AG10803 (cell line): ENCODE measurements around the gene HMBS.

Experiments
- DNase-seq: peaks from one replicate; pipeline ENCODE4 v3.0.0; 2010; ENCODE audit warnings: low read depth
- H3K4me3 ChIP-seq: 2 replicates; pipeline ENCODE4 v1.5.1; 2011; ENCODE audit warnings: mild to moderate bottlenecking, low read length, control low read depth
- TF ChIP-seq, protein P1 (sequence below): conservative IDR thresholded peaks from 2 replicates; pipeline ENCODE4 v1.5.1; 2011; ENCODE audit warnings: mild to moderate bottlenecking, low read length, control low read depth, inconsistent platforms

The HMBS gene

DNA sequence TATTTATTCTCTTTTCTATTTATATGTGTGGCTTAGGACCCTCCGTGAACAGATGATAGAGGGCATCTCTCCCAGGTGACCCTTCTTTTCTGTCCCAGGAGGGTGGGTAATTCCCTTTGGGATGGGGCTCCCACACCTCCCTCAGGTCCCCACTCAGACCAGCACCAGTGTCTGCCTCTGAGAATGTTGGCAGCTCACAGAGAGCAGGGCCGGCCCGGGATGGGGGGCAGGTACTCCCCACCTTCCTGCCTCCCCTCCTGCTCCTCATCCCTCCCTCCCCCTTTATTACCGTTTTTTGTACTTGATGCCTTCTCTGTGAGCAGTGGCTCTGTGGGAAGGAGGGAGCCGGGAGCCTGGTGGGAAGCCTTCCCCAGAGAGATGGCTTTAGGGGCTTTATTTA, 31.9 kb downstream of the HMBS start:
- DNase-seq, result no peak
- TF ChIP-seq, protein P1, sequence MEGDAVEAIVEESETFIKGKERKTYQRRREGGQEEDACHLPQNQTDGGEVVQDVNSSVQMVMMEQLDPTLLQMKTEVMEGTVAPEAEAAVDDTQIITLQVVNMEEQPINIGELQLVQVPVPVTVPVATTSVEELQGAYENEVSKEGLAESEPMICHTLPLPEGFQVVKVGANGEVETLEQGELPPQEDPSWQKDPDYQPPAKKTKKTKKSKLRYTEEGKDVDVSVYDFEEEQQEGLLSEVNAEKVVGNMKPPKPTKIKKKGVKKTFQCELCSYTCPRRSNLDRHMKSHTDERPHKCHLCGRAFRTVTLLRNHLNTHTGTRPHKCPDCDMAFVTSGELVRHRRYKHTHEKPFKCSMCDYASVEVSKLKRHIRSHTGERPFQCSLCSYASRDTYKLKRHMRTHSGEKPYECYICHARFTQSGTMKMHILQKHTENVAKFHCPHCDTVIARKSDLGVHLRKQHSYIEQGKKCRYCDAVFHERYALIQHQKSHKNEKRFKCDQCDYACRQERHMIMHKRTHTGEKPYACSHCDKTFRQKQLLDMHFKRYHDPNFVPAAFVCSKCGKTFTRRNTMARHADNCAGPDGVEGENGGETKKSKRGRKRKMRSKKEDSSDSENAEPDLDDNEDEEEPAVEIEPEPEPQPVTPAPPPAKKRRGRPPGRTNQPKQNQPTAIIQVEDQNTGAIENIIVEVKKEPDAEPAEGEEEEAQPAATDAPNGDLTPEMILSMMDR, result no peak
- no peak overlapping the region for H3K4me3 ChIP-seq

DNA sequence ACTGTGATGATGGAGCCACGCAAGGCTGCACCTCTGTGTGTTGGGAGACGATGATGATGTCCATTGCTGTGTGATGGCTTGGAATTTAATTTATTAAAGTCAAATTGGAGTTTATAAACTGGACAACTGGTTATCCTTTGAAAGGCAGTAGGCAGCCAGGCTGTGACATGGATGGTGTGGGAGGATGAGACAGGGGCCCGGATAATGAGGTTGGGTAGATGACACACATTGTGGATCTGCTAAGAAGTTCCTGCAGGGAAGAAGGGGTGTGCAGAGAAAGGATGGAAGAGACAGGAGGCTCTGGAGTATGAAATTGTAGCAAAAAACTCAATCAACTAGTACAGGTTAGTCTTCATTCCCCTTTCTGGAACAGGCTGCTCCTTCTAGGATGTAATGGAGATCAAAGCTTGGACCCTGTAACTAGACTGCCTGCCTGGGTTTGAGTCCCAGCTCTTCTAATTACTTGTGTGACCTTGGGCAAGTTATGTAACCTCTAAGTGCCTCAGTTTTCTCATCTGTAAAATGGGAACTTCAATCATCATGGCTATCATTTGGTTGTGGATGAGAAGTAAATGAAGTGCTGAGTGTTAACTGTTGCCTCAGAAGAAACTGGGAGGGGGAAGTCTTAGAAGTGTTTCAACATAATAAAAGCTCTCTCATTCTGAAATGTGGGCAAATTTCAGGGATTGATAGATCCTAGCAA, 32.5 kb downstream of the HMBS start:
- no peak for DNase-seq
- TF ChIP-seq, protein P1, result no peak
- no peak overlapping the region for H3K4me3 ChIP-seq

DNA sequence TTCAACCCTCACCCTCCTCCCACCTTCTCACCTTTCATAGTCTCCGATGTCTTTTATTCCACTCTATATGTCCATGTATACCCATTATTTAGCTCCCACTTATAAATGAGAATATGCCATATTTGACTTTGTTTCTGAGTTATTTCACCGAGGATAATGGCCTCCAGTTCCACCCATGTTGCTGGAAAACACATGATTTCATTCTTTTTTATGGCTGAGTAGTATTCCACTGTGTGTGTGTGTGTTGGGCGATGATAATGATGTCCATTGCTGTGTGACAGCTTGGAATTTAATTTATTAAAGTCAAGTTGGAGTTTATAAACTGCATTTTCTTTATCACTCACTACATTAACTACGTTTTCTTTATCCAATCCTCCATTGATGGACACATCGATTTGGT, 33.5 kb downstream of the HMBS start:
- no peak overlapping the region for H3K4me3 ChIP-seq
- TF ChIP-seq, protein P1, result no peak
- DNase-seq, result no peak

DNA sequence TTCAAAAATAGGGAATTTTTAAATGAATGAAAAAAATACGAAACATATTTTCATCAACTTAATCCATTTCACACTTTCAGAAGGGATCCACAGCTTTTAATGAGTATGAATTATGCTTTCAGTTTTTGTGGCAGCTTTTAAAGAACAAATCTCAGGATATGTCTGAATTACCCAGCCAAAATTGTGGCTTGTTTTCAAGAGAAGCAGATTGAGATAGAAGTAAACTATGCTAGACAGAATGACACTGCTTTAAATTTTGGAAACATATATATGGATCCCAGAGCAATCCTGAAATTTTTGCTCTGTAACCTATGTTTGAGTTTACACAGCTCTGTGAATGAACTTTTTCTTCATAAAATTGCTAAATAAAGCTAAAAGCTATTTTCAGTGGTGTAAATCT, 34.3 kb downstream of the HMBS start:
- DNase-seq, result no peak
- H3K4me3 ChIP-seq, result no peak overlapping the region
- TF ChIP-seq, protein P1, result no peak

DNA sequence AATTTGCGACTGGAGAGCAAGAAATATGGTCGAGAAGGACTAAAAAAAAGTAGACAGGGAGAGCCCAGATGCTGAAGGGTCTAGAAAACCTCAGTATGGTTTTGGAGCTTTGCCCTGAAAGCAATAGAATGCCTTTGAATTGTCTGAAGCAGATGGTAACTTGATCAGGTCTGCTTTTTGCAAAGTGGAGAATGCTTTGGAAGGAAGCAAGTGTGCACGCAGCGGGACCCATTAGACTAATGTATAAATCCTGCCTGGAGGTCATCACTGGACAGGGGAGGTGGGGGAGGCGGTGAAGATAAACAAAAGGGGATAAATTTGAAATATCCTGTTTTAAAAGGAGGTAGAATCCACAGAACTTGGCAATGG, 35.9 kb downstream of the HMBS start:
- TF ChIP-seq, protein P1, result no peak
- H3K4me3 ChIP-seq, result peak overlapping the region; percentile 77
- DNase-seq, result peak; percentile 77

DNA sequence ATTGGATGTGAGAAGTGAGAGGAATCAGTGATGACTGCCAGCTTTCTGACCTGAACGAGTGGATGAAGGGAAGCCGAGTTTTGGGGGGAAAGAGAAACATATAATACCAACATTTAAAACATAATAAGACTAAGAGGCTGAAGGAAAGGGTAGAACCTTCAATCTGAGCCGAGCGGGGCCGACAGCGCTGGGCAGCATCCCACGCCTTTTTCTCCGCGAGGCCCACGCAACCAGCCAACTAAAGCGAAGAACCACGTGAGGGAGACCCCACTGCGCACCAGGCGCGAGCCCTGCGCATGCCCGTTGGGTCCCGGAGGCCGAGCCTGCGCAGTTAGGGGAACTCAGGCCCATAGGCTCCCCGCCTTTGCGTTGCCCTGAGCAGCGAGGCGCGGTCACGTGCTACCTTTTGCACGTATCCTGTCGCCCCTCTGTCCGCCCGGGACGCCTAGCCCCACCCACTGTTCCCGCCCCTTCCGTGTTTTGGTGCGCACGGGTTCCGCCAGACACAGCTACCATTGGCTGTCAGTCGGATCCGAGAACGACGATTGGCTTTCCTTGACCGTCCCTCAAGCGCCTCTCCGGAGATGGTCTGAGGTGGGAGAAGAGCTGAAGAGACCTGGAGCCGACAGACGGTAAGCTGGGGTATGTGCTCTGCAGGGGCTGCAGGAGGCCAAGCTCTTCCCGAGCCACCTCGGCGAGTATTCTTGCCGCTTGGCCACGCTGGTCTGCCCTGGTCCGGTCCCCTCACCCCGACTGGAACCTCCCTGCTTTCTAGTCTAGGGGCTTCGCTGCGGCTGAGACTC, 36.5 kb downstream of the HMBS start, which contains the start of gene HINFP:
Gene HINFP (plus strand): TSS at position 573 of the 803 bp plus-strand sequence. CDS start 5,365 bp downstream, outside the sequence.
- DNase-seq, result peak; percentile 98
- H3K4me3 ChIP-seq, result peak within 1 kb of the TSS; percentile 99

More for the DNA sequence above, 36.5 kb downstream of the HMBS start, which contains the start of gene HINFP:
- TF ChIP-seq, protein P1, result no peak
